ENCODE results near the gene NMNAT2.

DNA sequence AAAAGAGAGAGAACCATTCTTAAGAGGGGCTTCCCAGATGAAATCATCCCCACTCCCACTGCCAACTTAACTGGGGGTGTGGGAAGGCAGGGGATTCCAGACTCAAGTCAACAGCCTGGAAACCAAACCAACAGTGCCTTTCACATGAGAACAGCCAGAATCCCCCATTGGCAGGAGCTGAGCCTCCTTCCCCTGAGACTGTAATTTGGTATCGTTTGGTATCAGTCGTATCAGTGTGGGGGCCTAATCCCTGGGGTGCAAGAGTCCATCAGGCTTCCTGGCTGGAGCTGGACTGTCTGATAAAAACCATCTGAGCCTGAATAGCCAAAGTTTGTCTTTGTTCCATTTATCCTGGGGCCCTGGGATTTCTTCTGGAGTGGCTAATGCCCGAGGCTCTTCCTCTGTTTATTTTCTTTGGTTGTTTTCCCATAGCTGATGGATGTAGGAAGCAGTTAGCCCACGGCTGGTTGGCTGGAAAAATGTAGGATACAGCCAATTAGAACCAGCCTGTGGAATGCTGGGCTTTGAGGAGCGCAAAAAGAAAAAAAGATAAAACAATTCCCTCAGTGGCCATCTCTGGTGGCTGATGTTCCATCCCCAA is 147.5 kb downstream of the NMNAT2 start:
- TF ChIP-seq CBX2 (IDR thresholded peaks at IDR 0.05; ENCODE audit: low read depth, low read length) (no peak), CBX2 (CRISPR knock-in tag; IDR thresholded peaks at IDR 0.05; ENCODE audit: low read depth) (no peak), USF2 (IDR thresholded peaks at IDR 0.05; ENCODE audit: low read depth, low read length) (no peak), USF2 (CRISPR knock-in tag; IDR thresholded peaks at IDR 0.05; ENCODE audit: borderline replicate concordance) (no peak), ZNF709 (CRISPR knock-in tag; IDR thresholded peaks at IDR 0.05) (no peak), PCBP2 (optimal IDR thresholded peaks at IDR 0.05; ENCODE audit: low read depth, low read length, poor library complexity, severe bottlenecking) (no peak), MAX (IDR thresholded peaks at IDR 0.05) (no peak), ZNF557 (CRISPR knock-in tag; IDR thresholded peaks at IDR 0.05) (no peak), SMAD3 (CRISPR knock-in tag; IDR thresholded peaks at IDR 0.05) (no peak)

Measured in HepG2 (cell line).